ENCODE data around the gene PDGFRB. TPM values are rescaled to one million over a fixed set of nuclear protein-coding genes. Genes with fewer than 3 reads are reported as not detected.

Gene PDGFRB
- total RNA-seq, 2 donors from 2014 or later: 24.1 to 34.2 TPM

GRCh38 chr5:150166650-150167511 is 11.2 kb upstream of the PDGFRB start, which contains the start of gene CDX1:
CDX1 (plus strand) TSS chr5:150166778; CDS start chr5:150166877, 99 bp downstream.
- Histone ChIP-seq H3K4me1 (no peaks in the 10 kb centered on the region), H3K36me3 (replicated peaks in 1 of 2; ENCODE audit: insufficient read depth in 1 of 2, low read depth in 2 of 2) (no peaks in the 10 kb centered on the region), H3K4me3 (no peak within 1 kb of the TSS), H3K9me3 (no peaks in the 10 kb centered on the region), H3K27ac (no peak within 1 kb of the TSS), H3K27me3 (peaks cover 0 to 11% of the 10 kb centered on the region in 2 donors)
- intact Hi-C loops (cut with DNase I): loop anchor here (5.0 to 10.0 kb wide), 2 partner anchors 45 to 178 kb away; no protein-coding TSS in a partner anchor
- DNase-seq: no peak
- WGBS, 2 donors: 20% methylated on average over 42 of the region's 93 CpGs; no CpG with 5 or more reads in 1 of the 2 donors
- no peak for ATAC-seq
- TF ChIP-seq CTCF (IDR thresholded peaks at IDR 0.05) (no peak), POLR2A (IDR thresholded peaks at IDR 0.05) (no peak)

- ATAC-seq (no peak), DNase-seq (no peak)
- H3K9me3 ChIP-seq: no peaks in the 10 kb centered on the region
- TF ChIP-seq POLR2A (IDR thresholded peaks at IDR 0.05): no peak
- no peak for TF ChIP-seq CTCF (IDR thresholded peaks at IDR 0.05)
- H3K4me3 ChIP-seq: no peak overlapping the region
- intact Hi-C loops (cut with DNase I): loop anchor here (5.0 to 10.0 kb wide), 2 partner anchors 46 to 179 kb away; no protein-coding TSS in a partner anchor
- 79 to 82% methylated on average over 24 to 25 of the region's 27 CpGs for WGBS, 2 donors
- H3K27ac ChIP-seq: no peak overlapping the region
- peaks cover 0 to 11% of the 10 kb centered on the region in 2 donors for H3K27me3 ChIP-seq
- no peaks in the 10 kb centered on the region for H3K36me3 ChIP-seq (replicated peaks in 1 of 2; ENCODE audit: insufficient read depth in 1 of 2, low read depth in 2 of 2)
- no peaks in the 10 kb centered on the region for H3K4me1 ChIP-seq
Measured at GRCh38 chr5:150166037-150166649, 10.5 kb upstream of the PDGFRB start.

- intact Hi-C loops (cut with DNase I): loop anchor here (10.0 kb wide), 1 partner anchor 180 kb away; no protein-coding TSS in a partner anchor
- DNase-seq (no peak), ATAC-seq (no peak)
- H3K36me3 ChIP-seq (replicated peaks in 1 of 2; ENCODE audit: insufficient read depth in 1 of 2, low read depth in 2 of 2): no peaks in the 10 kb centered on the region
- peaks cover 0 to 11% of the 10 kb centered on the region in 2 donors for H3K27me3 ChIP-seq
- H3K27ac ChIP-seq: no peak overlapping the region
- WGBS, 2 donors: 71 to 79% methylated on average over 6 of the region's 6 CpGs
- TF ChIP-seq CTCF (IDR thresholded peaks at IDR 0.05): no peak
- no peak for TF ChIP-seq POLR2A (IDR thresholded peaks at IDR 0.05)
- H3K4me1 ChIP-seq: no peaks in the 10 kb centered on the region
- no peaks in the 10 kb centered on the region for H3K9me3 ChIP-seq
- no peak overlapping the region for H3K4me3 ChIP-seq
Measured at GRCh38 chr5:150164211-150164980, 8.8 kb upstream of the PDGFRB start.

GRCh38 chr5:150163547-150164059 is 8.0 kb upstream of the PDGFRB start:
- intact Hi-C loops (cut with DNase I): loop anchor here (10.0 kb wide), 1 partner anchor 181 kb away; no protein-coding TSS in a partner anchor
- no peak overlapping the region for H3K4me3 ChIP-seq
- H3K27me3 ChIP-seq: peaks cover 0 to 11% of the 10 kb centered on the region in 2 donors
- H3K27ac ChIP-seq: no peak overlapping the region
- H3K36me3 ChIP-seq (replicated peaks in 1 of 2; ENCODE audit: insufficient read depth in 1 of 2, low read depth in 2 of 2): no peaks in the 10 kb centered on the region
- H3K9me3 ChIP-seq: no peaks in the 10 kb centered on the region
- ATAC-seq: no peak
- 64 to 74% methylated on average over 12 to 13 of the region's 13 CpGs for WGBS, 2 donors
- peak in 3 of 4 donors; percentile 27 to 42 (median 35) for DNase-seq
- H3K4me1 ChIP-seq: no peaks in the 10 kb centered on the region
- TF ChIP-seq CTCF (IDR thresholded peaks at IDR 0.05) (no peak), POLR2A (IDR thresholded peaks at IDR 0.05) (no peak)

Data from body of pancreas (tissue), 4 donors.